Natural killer cell (primary cell): ENCODE data around the gene ALDH1B1. TPM values are rescaled to one million over a fixed set of nuclear protein-coding genes. Genes with fewer than 3 reads are reported as not detected.

Experiments used
- ATAC-seq, 3 donors: fragments of 150-1000 bp in 2 of 3; fragments of 200-7000 bp in 1 of 3; cut with Tn5 transposase; 1 replicate in 1 of 3; 2 replicates in 2 of 3; pipeline ENCODE4 v1.10.0; 2021; ENCODE audit warnings: mild to moderate bottlenecking in 2 of 3, moderate library complexity in 2 of 3
- DNase-seq, 2 donors: peaks; one replicate each; pipeline versions ENCODE4 v3.0.0 to v3.0.0-alpha.2; 2013 to 2021; ENCODE audit warnings: mixed read lengths in 1 of 2
- H3K27ac ChIP-seq: one replicate; pipeline ENCODE4 v1.5.1; 2013; ENCODE audit warnings: mild to moderate bottlenecking, low read length
- H3K27me3 ChIP-seq: one replicate; pipeline ENCODE4 v1.6.1; 2013; ENCODE audit warnings: low read length; ENCODE audit not compliant: control insufficient read depth, insufficient read depth
- H3K36me3 ChIP-seq: one replicate; pipeline ENCODE4 v1.6.1; 2013; ENCODE audit warnings: low read length; ENCODE audit not compliant: control insufficient read depth, insufficient read depth
- H3K4me1 ChIP-seq: one replicate; pipeline ENCODE4 v1.6.1; 2013; ENCODE audit warnings: low read length; ENCODE audit not compliant: control insufficient read depth, insufficient read depth
- H3K4me3 ChIP-seq: one replicate; pipeline ENCODE4 v1.5.1; 2013; ENCODE audit warnings: low read length
- H3K9me3 ChIP-seq: one replicate; pipeline ENCODE4 v1.6.1; 2013; ENCODE audit warnings: low read length; ENCODE audit not compliant: control insufficient read depth, insufficient read depth
- H3K27ac Mint-ChIP-seq, 2 donors: one replicate each; pipeline ENCODE4 v1.8.0; 2022; ENCODE audit warnings: mild to moderate bottlenecking in 2 of 2, mixed read lengths in 2 of 2, moderate library complexity in 1 of 2
- H3K27me3 Mint-ChIP-seq, 2 donors: one replicate each; pipeline ENCODE4 v1.8.0; 2022; ENCODE audit warnings: low read depth in 2 of 2, mixed read lengths in 2 of 2
- H3K36me3 Mint-ChIP-seq: one replicate; pipeline ENCODE4 v1.8.0; 2022; ENCODE audit warnings: mixed read lengths
- H3K4me1 Mint-ChIP-seq, 2 donors: one replicate each; pipeline ENCODE4 v1.8.0; 2022; ENCODE audit warnings: mixed read lengths in 2 of 2
- H3K4me3 Mint-ChIP-seq: one replicate; pipeline ENCODE4 v1.8.0; 2022; ENCODE audit warnings: mild to moderate bottlenecking, moderate library complexity, mixed read lengths
- H3K9me3 Mint-ChIP-seq, 2 donors: one replicate each; pipeline ENCODE4 v1.8.0; 2022; ENCODE audit warnings: mixed read lengths in 2 of 2
- CTCF ChIP-seq: fragments of 200-600 bp; IDR thresholded peaks from one replicate; pipeline ENCODE4 v1.8.0; 2022; ENCODE audit warnings: antibody characterized with exemption
- WGBS: methylation state at CpG from one replicate; pipeline ENCODE4 v1.1.7; 2013; ENCODE audit warnings: missing lambda C conversion rate; ENCODE audit not compliant: insufficient coverage; 5-methylcytosine and 5-hydroxymethylcytosine counted together
- intact Hi-C: fragments of 100-400 bp; cut with micrococcal nuclease; formaldehyde crosslinking; loops from one replicate; pipeline ENCODE4 v1.14.2; 2022
- total RNA-seq, 4 donors: library from RNA; stranded (reverse); fragments of 120-200 nt in 1 of 4; gene quantifications; one replicate each; pipeline versions ENCODE4 v1.2.3 to v1.2.4, GENCODE V29; 2013 to 2022

Gene ALDH1B1
- total RNA-seq, 3 donors from 2014 or later (not counting 1 experiment from before 2014, with no cell fraction given) = 2.5 to 5.3 (median 3.5) TPM

- TF ChIP-seq CTCF = no peak
- Mint-ChIP-seq H3K4me1 (no peaks in the 10 kb centered on the region), H3K27me3 (peaks cover 12 to 20% of the 10 kb centered on the region in 2 donors), H3K4me3 (no peak overlapping the region), H3K27ac (no peak overlapping the region), H3K36me3 (no peaks in the 10 kb centered on the region), H3K9me3 (no peaks in the 10 kb centered on the region)
- 63% methylated on average over 8 of the region's 8 CpGs for WGBS
- Histone ChIP-seq H3K36me3 (no peaks in the 10 kb centered on the region), H3K4me3 (no peak overlapping the region), H3K27me3 (no peaks in the 10 kb centered on the region), H3K4me1 (no peaks in the 10 kb centered on the region), H3K9me3 (no peaks in the 10 kb centered on the region), H3K27ac (no peak overlapping the region)
- intact Hi-C loops = no loop called here
- no peak for DNase-seq
- no peak for ATAC-seq
Observed at GRCh38 chr9:38380872-38381534, 11.5 kb upstream of the ALDH1B1 start.

GRCh38 chr9:38382141-38382540 is 10.4 kb upstream of the ALDH1B1 start:
- Histone ChIP-seq H3K9me3 (no peaks in the 10 kb centered on the region), H3K36me3 (no peaks in the 10 kb centered on the region), H3K27ac (no peak overlapping the region), H3K4me1 (no peaks in the 10 kb centered on the region), H3K27me3 (no peaks in the 10 kb centered on the region), H3K4me3 (no peak overlapping the region)
- H3K4me3 Mint-ChIP-seq = no peak overlapping the region
- H3K27ac Mint-ChIP-seq = no peak overlapping the region
- intact Hi-C loops = no loop called here
- 83% methylated on average over 8 of the region's 8 CpGs for WGBS
- no peak for TF ChIP-seq CTCF
- ATAC-seq = no peak
- H3K9me3 Mint-ChIP-seq = no peaks in the 10 kb centered on the region
- no peaks in the 10 kb centered on the region for H3K4me1 Mint-ChIP-seq
- no peak for DNase-seq
- H3K27me3 Mint-ChIP-seq = peaks cover 12 to 24% of the 10 kb centered on the region in 2 donors
- H3K36me3 Mint-ChIP-seq = no peaks in the 10 kb centered on the region

GRCh38 chr9:38384990-38385848 is 7.3 kb upstream of the ALDH1B1 start:
- WGBS = 76% methylated on average over 3 of the region's 3 CpGs
- H3K4me1 Mint-ChIP-seq = no peaks in the 10 kb centered on the region
- ATAC-seq (no peak), DNase-seq (no peak)
- H3K27ac Mint-ChIP-seq = no peak overlapping the region
- intact Hi-C loops = no loop called here
- no peaks in the 10 kb centered on the region for H3K9me3 ChIP-seq
- H3K4me3 Mint-ChIP-seq = no peak overlapping the region
- H3K36me3 Mint-ChIP-seq = no peaks in the 10 kb centered on the region
- H3K9me3 Mint-ChIP-seq = no peaks in the 10 kb centered on the region
- no peak overlapping the region for H3K27ac ChIP-seq
- no peak overlapping the region for H3K4me3 ChIP-seq
- no peaks in the 10 kb centered on the region for H3K4me1 ChIP-seq
- H3K27me3 ChIP-seq = no peaks in the 10 kb centered on the region
- TF ChIP-seq CTCF = no peak
- no peaks in the 10 kb centered on the region for H3K36me3 ChIP-seq
- H3K27me3 Mint-ChIP-seq = peaks cover 15 to 31% of the 10 kb centered on the region in 2 donors
